Activated CD8-positive, alpha-beta memory T cell treated with anti-CD3 and anti-CD28 coated beads for 48 hours (primary cell): ENCODE measurements around the gene ZCRB1.

Experiments
- DNase-seq, 3 experiments: peaks; one replicate each; pipeline ENCODE4 v3.0.0-alpha.2; 2020; ENCODE audit warnings: low read depth in 2 of 3, low spot score in 2 of 3

Gene ZCRB1

GRCh38 chr12:42281844-42282243 lies 44.0 kb downstream of the ZCRB1 start:
- no peak for DNase-seq

GRCh38 chr12:42281278-42281677 lies 44.6 kb downstream of the ZCRB1 start:
- DNase-seq: no peak

- no peak for DNase-seq
Measured at GRCh38 chr12:42278128-42278510, 47.8 kb downstream of the ZCRB1 start.

GRCh38 chr12:42277396-42278127 lies 48.3 kb downstream of the ZCRB1 start:
- no peak for DNase-seq

GRCh38 chr12:42275499-42275898 lies 50.4 kb downstream of the ZCRB1 start:
- DNase-seq: no peak

GRCh38 chr12:42273706-42274105 lies 52.2 kb downstream of the ZCRB1 start:
- DNase-seq: no peak

GRCh38 chr12:42270596-42270995 lies 55.3 kb downstream of the ZCRB1 start:
- no peak for DNase-seq

- DNase-seq: no peak
Measured at GRCh38 chr12:42267413-42268190, 58.3 kb downstream of the ZCRB1 start.

- DNase-seq: no peak
Measured at GRCh38 chr12:42266579-42267230, 59.2 kb downstream of the ZCRB1 start.

GRCh38 chr12:42262271-42262670 lies 63.6 kb downstream of the ZCRB1 start:
- DNase-seq: no peak
